SU-DHL-6 (cell line): ENCODE data around the gene OCSTAMP.

ENCODE experiments used
- H2AFZ ChIP-seq: fragments of 200-600 bp; sonication (generic); 2 replicates; pipeline ENCODE4 v1.6.1; 2014; ENCODE audit warnings: low read depth, mild to moderate bottlenecking, moderate library complexity, mixed read lengths, antibody characterized with exemption, low read length; ENCODE audit not compliant: severe bottlenecking
- H3F3A ChIP-seq: fragments of 200-600 bp; shearing (Covaris generic); 2 replicates; pipeline ENCODE4 v1.6.0; 2016; ENCODE audit warnings: antibody characterized with exemption, mild to moderate bottlenecking; ENCODE audit not compliant: insufficient read depth
- H3K27ac ChIP-seq: fragments of 200-600 bp; sonication (generic); 2 replicates; pipeline ENCODE4 v1.5.1; 2016; ENCODE audit warnings: low read depth, mild to moderate bottlenecking, low read length, moderate library complexity, mixed read lengths
- H3K27me3 ChIP-seq: fragments of 200-600 bp; sonication (generic), shearing (Covaris generic); 2 replicates; pipeline ENCODE4 v1.6.0; 2014; ENCODE audit warnings: mild to moderate bottlenecking, low read length
- H3K36me3 ChIP-seq: fragments of 200-600 bp; sonication (generic); 2 replicates; pipeline ENCODE4 v1.6.1; 2014; ENCODE audit warnings: mild to moderate bottlenecking, low read length, mixed read lengths
- H3K4me2 ChIP-seq: fragments of 300-600, 200-600 bp; shearing (Covaris generic), sonication (generic); 2 replicates; pipeline ENCODE4 v1.6.0; 2014; ENCODE audit warnings: low read length, low read depth, mild to moderate bottlenecking; ENCODE audit not compliant: poor library complexity, severe bottlenecking
- H3K4me3 ChIP-seq: fragments of 200-600 bp; sonication (generic); 2 replicates; pipeline ENCODE4 v1.5.1; 2014; ENCODE audit warnings: antibody characterized with exemption, low read length, mild to moderate bottlenecking, mixed read lengths; ENCODE audit not compliant: insufficient read depth, poor library complexity, severe bottlenecking
- H3K79me2 ChIP-seq: fragments of 200-600 bp; sonication (generic); 2 replicates; pipeline ENCODE4 v1.6.1; 2014; ENCODE audit warnings: mild to moderate bottlenecking, low read length, moderate library complexity; ENCODE audit not compliant: insufficient read depth
- H3K9ac ChIP-seq: fragments of 200-600 bp; sonication (generic); 2 replicates; pipeline ENCODE4 v1.7.0; 2014; ENCODE audit warnings: mild to moderate bottlenecking, low read length
- H3K9me2 ChIP-seq: fragments of 200-600 bp; sonication (generic); replicated peaks from 2 replicates; pipeline ENCODE4 v1.6.1; 2014; ENCODE audit warnings: low read length; ENCODE audit not compliant: insufficient read depth
- H3K9me3 ChIP-seq: fragments of 200-600 bp; sonication (generic); 2 replicates; pipeline ENCODE4 v1.6.1; 2014; ENCODE audit warnings: low read length, mixed read lengths; ENCODE audit not compliant: insufficient read depth
- H4K20me1 ChIP-seq: fragments of 200-600 bp; sonication (generic); 2 replicates; pipeline ENCODE4 v1.6.1; 2014; ENCODE audit warnings: low read depth, mild to moderate bottlenecking, antibody characterized with exemption, low read length, moderate library complexity, mixed read lengths
- EZH2phosphoT487 ChIP-seq: fragments of 200-600 bp; sonication (generic), shearing (Covaris generic); conservative IDR thresholded peaks from 2 replicates; pipeline ENCODE4 v1.6.1; 2018; ENCODE audit warnings: mild to moderate bottlenecking, antibody characterized with exemption, low read length, moderate library complexity, mixed read lengths
- TF ChIP-seq, protein P1 (sequence below): fragments of 200-600 bp; sonication (generic); IDR thresholded peaks from one replicate; pipeline ENCODE4 v1.5.1; 2017; ENCODE audit warnings: antibody characterized with exemption, mild to moderate bottlenecking, low read length, moderate library complexity; ENCODE audit not compliant: insufficient read depth, poor library complexity, severe bottlenecking

Gene OCSTAMP

GRCh38 chr20:46564241-46564957 is 13.9 kb upstream of the OCSTAMP start:
- Histone ChIP-seq H3K9me3 (no peaks in the 10 kb centered on the region), H3K27me3 (no peaks in the 10 kb centered on the region), H3K9ac (no peak overlapping the region), H3K4me2 (no peak overlapping the region), H3K4me3 (no peak overlapping the region), H3K79me2 (no peaks in the 10 kb centered on the region), H2AFZ (no peak overlapping the region), H3K27ac (no peak overlapping the region), H4K20me1 (no peaks in the 10 kb centered on the region), H3K9me2 (no peaks in the 10 kb centered on the region), H3K36me3 (no peaks in the 10 kb centered on the region), H3F3A (no peaks in the 10 kb centered on the region)
- TF ChIP-seq EZH2phosphoT487: no peak
- TF ChIP-seq, protein P1, sequence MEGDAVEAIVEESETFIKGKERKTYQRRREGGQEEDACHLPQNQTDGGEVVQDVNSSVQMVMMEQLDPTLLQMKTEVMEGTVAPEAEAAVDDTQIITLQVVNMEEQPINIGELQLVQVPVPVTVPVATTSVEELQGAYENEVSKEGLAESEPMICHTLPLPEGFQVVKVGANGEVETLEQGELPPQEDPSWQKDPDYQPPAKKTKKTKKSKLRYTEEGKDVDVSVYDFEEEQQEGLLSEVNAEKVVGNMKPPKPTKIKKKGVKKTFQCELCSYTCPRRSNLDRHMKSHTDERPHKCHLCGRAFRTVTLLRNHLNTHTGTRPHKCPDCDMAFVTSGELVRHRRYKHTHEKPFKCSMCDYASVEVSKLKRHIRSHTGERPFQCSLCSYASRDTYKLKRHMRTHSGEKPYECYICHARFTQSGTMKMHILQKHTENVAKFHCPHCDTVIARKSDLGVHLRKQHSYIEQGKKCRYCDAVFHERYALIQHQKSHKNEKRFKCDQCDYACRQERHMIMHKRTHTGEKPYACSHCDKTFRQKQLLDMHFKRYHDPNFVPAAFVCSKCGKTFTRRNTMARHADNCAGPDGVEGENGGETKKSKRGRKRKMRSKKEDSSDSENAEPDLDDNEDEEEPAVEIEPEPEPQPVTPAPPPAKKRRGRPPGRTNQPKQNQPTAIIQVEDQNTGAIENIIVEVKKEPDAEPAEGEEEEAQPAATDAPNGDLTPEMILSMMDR: no peak

- no peaks in the 10 kb centered on the region for H3K9me3 ChIP-seq
- no peak overlapping the region for H2AFZ ChIP-seq
- H3K4me2 ChIP-seq: no peak overlapping the region
- H3F3A ChIP-seq: no peaks in the 10 kb centered on the region
- H3K36me3 ChIP-seq: no peaks in the 10 kb centered on the region
- no peaks in the 10 kb centered on the region for H3K79me2 ChIP-seq
- H3K9ac ChIP-seq: no peak overlapping the region
- TF ChIP-seq EZH2phosphoT487: no peak
- TF ChIP-seq, protein P1: no peak
- H3K27ac ChIP-seq: no peak overlapping the region
- no peaks in the 10 kb centered on the region for H4K20me1 ChIP-seq
- no peak overlapping the region for H3K4me3 ChIP-seq
- no peaks in the 10 kb centered on the region for H3K9me2 ChIP-seq
- H3K27me3 ChIP-seq: no peaks in the 10 kb centered on the region
Observed at GRCh38 chr20:46563860-46564221, 13.4 kb upstream of the OCSTAMP start.

- TF ChIP-seq, protein P1: no peak
- no peak for TF ChIP-seq EZH2phosphoT487
- Histone ChIP-seq H3K4me3 (no peak overlapping the region), H3F3A (no peaks in the 10 kb centered on the region), H3K9me3 (no peaks in the 10 kb centered on the region), H3K4me2 (no peak overlapping the region), H3K9ac (no peak overlapping the region), H3K27me3 (no peaks in the 10 kb centered on the region), H4K20me1 (no peaks in the 10 kb centered on the region), H3K79me2 (no peaks in the 10 kb centered on the region), H3K27ac (no peak overlapping the region), H3K9me2 (no peaks in the 10 kb centered on the region), H2AFZ (no peak overlapping the region), H3K36me3 (no peaks in the 10 kb centered on the region)
Observed at GRCh38 chr20:46563170-46563859, 12.9 kb upstream of the OCSTAMP start.
